Neural progenitor cell (in vitro differentiated cells): Measurements from ENCODE around the gene TMEM39B. TPM values are rescaled to one million over a fixed set of nuclear protein-coding genes. Genes with fewer than 3 reads are reported as not detected.

Experiments used
- DNase-seq: peaks from one replicate; pipeline ENCODE4 v3.0.0-alpha.2; 2016; ENCODE audit warnings: low spot score
- H2AFZ ChIP-seq: fragments of 200-600 bp; sonication (generic); replicated peaks from 2 replicates; pipeline ENCODE4 v1.6.1; 2016; ENCODE audit warnings: antibody characterized with exemption
- H3F3A ChIP-seq: fragments of 200-600 bp; sonication (generic); 2 replicates; pipeline ENCODE4 v1.6.1; 2016; ENCODE audit warnings: antibody characterized with exemption, low read depth
- H3K27ac ChIP-seq: fragments of 200-600 bp; sonication (generic); 2 replicates; pipeline ENCODE4 v1.5.1; 2016; ENCODE audit warnings: mild to moderate bottlenecking
- H3K27me3 ChIP-seq: fragments of 200-600 bp; sonication (generic); 2 replicates; pipeline ENCODE4 v1.6.1; 2016; ENCODE audit warnings: mild to moderate bottlenecking, moderate library complexity
- H3K36me3 ChIP-seq: fragments of 200-600 bp; sonication (generic); 2 replicates; pipeline ENCODE4 v1.5.1; 2016
- H3K4me1 ChIP-seq: fragments of 200-600 bp; sonication (generic); 2 replicates; pipeline ENCODE4 v1.6.1; 2016; ENCODE audit warnings: mixed run types
- H3K4me2 ChIP-seq: fragments of 200-600 bp; sonication (generic); 2 replicates; pipeline ENCODE4 v1.6.1; 2016
- H3K4me3 ChIP-seq: fragments of 200-600 bp; sonication (generic); 2 replicates; pipeline ENCODE4 v1.5.1; 2016
- H3K79me2 ChIP-seq: fragments of 200-600 bp; sonication (generic); 2 replicates; pipeline ENCODE4 v1.6.1; 2016; ENCODE audit warnings: low read depth
- H3K9ac ChIP-seq: fragments of 200-600 bp; sonication (generic); 2 replicates; pipeline ENCODE4 v1.6.1; 2016
- H3K9me3 ChIP-seq: fragments of 200-600 bp; sonication (generic); 2 replicates; pipeline ENCODE4 v1.5.1; 2016; ENCODE audit warnings: low read depth
- H4K20me1 ChIP-seq: fragments of 200-600 bp; sonication (generic); 2 replicates; pipeline ENCODE4 v1.6.1; 2016; ENCODE audit warnings: low read depth
- H3K27ac Mint-ChIP-seq: 3 replicates; pipeline ENCODE4 v1.8.0; 2021; ENCODE audit warnings: mixed read lengths
- H3K27me3 Mint-ChIP-seq: 2 replicates; pipeline ENCODE4 v1.8.0; 2022; ENCODE audit warnings: low read depth, mild to moderate bottlenecking, inconsistent platforms, moderate library complexity, mixed read lengths; ENCODE audit not compliant: insufficient read depth
- H3K36me3 Mint-ChIP-seq: 3 replicates; pipeline ENCODE4 v1.8.0; 2021; ENCODE audit warnings: mixed read lengths
- H3K4me1 Mint-ChIP-seq: 3 replicates; pipeline ENCODE4 v1.8.0; 2021; ENCODE audit warnings: mixed read lengths
- H3K4me3 Mint-ChIP-seq: 3 replicates; pipeline ENCODE4 v1.8.0; 2021; ENCODE audit warnings: mild to moderate bottlenecking, moderate library complexity, mixed read lengths
- H3K9me3 Mint-ChIP-seq: 3 replicates; pipeline ENCODE4 v1.8.0; 2020; ENCODE audit warnings: mixed read lengths
- EZH2 ChIP-seq: fragments of 200-600 bp; sonication (generic); IDR thresholded peaks from 2 replicates; pipeline ENCODE4 v1.6.1; 2017; ENCODE audit warnings: antibody characterized with exemption, mild to moderate bottlenecking, moderate library complexity
- EZH2phosphoT487 ChIP-seq: fragments of 200-600 bp; sonication (generic); IDR thresholded peaks from 2 replicates; pipeline ENCODE4 v1.6.1; 2017; ENCODE audit warnings: antibody characterized with exemption
- total RNA-seq: library from RNA; depleted of rRNA; stranded (reverse); fragments of >200 nt; gene quantifications from 2 replicates; pipeline ENCODE4 v1.2.3, GENCODE V29; 2015; ENCODE audit warnings: low replicate concordance
- TF ChIP-seq, protein P1 (sequence below): fragments of 200-600 bp; sonication (generic); IDR thresholded peaks from 2 replicates; pipeline ENCODE4 v1.5.1; 2017; ENCODE audit warnings: antibody characterized with exemption, mild to moderate bottlenecking

The TMEM39B gene
- total RNA-seq, 1 donor from 2014 or later = 2.3 TPM

DNA sequence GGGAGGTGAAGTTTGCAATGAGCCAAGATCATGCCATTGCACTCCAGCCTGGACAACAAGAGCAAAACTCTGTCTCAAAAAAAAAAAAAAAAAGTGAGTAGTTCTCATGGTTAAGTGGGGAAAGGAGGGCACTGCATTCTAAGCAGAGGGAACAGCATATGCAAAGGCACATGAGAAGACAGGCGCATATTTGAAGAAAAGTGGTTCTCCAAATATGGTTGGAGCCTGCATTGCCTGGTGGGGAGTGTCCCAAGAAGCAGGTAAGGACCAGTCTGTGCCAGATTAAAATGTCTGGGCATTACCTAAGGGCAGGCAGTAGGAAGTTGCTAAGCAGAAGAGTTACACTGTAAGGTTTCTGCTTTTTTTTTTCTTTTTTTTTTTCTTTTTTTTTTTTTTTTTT lies 32.6 kb downstream of the TMEM39B start:
- no peak overlapping the region for H3K27ac Mint-ChIP-seq
- Histone ChIP-seq H3K27ac (no peak overlapping the region), H3K79me2 (peaks cover 25% of the 10 kb centered on the region), H3K27me3 (no peaks in the 10 kb centered on the region), H2AFZ (no peak overlapping the region), H3K9ac (no peak overlapping the region), H3K36me3 (no peaks in the 10 kb centered on the region), H3K4me2 (no peak overlapping the region), H3K4me3 (no peak overlapping the region), H3F3A (peaks cover 30% of the 10 kb centered on the region), H3K4me1 (peaks cover 5% of the 10 kb centered on the region), H4K20me1 (peaks cover 21% of the 10 kb centered on the region), H3K9me3 (no peaks in the 10 kb centered on the region)
- H3K27me3 Mint-ChIP-seq = peaks cover 7% of the 10 kb centered on the region
- TF ChIP-seq EZH2 = no peak
- no peak for TF ChIP-seq EZH2phosphoT487
- TF ChIP-seq, protein P1, sequence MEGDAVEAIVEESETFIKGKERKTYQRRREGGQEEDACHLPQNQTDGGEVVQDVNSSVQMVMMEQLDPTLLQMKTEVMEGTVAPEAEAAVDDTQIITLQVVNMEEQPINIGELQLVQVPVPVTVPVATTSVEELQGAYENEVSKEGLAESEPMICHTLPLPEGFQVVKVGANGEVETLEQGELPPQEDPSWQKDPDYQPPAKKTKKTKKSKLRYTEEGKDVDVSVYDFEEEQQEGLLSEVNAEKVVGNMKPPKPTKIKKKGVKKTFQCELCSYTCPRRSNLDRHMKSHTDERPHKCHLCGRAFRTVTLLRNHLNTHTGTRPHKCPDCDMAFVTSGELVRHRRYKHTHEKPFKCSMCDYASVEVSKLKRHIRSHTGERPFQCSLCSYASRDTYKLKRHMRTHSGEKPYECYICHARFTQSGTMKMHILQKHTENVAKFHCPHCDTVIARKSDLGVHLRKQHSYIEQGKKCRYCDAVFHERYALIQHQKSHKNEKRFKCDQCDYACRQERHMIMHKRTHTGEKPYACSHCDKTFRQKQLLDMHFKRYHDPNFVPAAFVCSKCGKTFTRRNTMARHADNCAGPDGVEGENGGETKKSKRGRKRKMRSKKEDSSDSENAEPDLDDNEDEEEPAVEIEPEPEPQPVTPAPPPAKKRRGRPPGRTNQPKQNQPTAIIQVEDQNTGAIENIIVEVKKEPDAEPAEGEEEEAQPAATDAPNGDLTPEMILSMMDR = no peak
- DNase-seq = no peak
- peaks cover 14% of the 10 kb centered on the region for H3K4me1 Mint-ChIP-seq
- H3K4me3 Mint-ChIP-seq = no peak overlapping the region
- no peaks in the 10 kb centered on the region for H3K9me3 Mint-ChIP-seq
- H3K36me3 Mint-ChIP-seq = peaks cover 14% of the 10 kb centered on the region

DNA sequence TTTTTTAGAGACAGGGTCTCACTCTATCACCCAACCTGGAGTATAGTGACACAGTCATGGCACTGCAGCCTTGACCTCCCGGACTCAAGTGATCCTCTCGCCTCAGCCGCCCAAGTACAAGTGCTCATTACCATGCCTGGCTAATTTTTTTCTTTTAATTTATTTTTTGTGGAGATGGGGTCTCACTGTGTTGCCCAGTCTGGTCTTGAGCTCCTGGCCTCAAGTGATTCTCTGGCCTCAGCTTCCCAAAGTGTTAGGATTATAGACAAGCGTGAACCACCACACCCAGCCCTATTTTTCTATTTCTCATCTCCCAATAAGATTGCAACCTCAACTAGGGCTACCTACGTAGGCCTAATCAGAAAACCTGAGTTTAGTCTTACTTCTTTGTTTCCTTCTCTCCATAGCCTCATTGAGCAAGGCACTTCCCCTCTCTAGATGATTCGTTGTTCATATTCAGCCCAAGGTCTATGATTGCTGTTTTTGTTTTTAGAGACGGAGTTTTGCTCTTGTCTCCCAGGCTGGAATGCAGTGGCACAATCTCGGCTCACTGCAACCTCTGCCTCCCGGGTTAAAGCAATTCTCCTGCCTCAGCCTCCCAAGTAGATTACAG lies 34.0 kb downstream of the TMEM39B start:
- H2AFZ ChIP-seq = peak overlapping the region; percentile 90
- H3K27me3 ChIP-seq = no peaks in the 10 kb centered on the region
- H3K4me1 Mint-ChIP-seq = peaks cover 14% of the 10 kb centered on the region
- H3K4me3 Mint-ChIP-seq = peak overlapping the region; percentile 100
- no peaks in the 10 kb centered on the region for H3K9me3 Mint-ChIP-seq
- peak overlapping the region; percentile 64 for H3K27ac Mint-ChIP-seq
- no peak overlapping the region for H3K4me2 ChIP-seq
- H3K9ac ChIP-seq = no peak overlapping the region
- H3K4me3 ChIP-seq = no peak overlapping the region
- H3K27ac ChIP-seq = no peak overlapping the region
- no peaks in the 10 kb centered on the region for H3K36me3 ChIP-seq
- H4K20me1 ChIP-seq = peaks cover 32% of the 10 kb centered on the region
- peaks cover 7% of the 10 kb centered on the region for H3K27me3 Mint-ChIP-seq
- no peak for DNase-seq
- TF ChIP-seq EZH2 = no peak
- no peak for TF ChIP-seq EZH2phosphoT487
- TF ChIP-seq, protein P1 = no peak
- H3K9me3 ChIP-seq = no peaks in the 10 kb centered on the region
- H3K4me1 ChIP-seq = peaks cover 5% of the 10 kb centered on the region
- peaks cover 4% of the 10 kb centered on the region for H3K36me3 Mint-ChIP-seq
- H3F3A ChIP-seq = peaks cover 30% of the 10 kb centered on the region
- peaks cover 39% of the 10 kb centered on the region for H3K79me2 ChIP-seq

DNA sequence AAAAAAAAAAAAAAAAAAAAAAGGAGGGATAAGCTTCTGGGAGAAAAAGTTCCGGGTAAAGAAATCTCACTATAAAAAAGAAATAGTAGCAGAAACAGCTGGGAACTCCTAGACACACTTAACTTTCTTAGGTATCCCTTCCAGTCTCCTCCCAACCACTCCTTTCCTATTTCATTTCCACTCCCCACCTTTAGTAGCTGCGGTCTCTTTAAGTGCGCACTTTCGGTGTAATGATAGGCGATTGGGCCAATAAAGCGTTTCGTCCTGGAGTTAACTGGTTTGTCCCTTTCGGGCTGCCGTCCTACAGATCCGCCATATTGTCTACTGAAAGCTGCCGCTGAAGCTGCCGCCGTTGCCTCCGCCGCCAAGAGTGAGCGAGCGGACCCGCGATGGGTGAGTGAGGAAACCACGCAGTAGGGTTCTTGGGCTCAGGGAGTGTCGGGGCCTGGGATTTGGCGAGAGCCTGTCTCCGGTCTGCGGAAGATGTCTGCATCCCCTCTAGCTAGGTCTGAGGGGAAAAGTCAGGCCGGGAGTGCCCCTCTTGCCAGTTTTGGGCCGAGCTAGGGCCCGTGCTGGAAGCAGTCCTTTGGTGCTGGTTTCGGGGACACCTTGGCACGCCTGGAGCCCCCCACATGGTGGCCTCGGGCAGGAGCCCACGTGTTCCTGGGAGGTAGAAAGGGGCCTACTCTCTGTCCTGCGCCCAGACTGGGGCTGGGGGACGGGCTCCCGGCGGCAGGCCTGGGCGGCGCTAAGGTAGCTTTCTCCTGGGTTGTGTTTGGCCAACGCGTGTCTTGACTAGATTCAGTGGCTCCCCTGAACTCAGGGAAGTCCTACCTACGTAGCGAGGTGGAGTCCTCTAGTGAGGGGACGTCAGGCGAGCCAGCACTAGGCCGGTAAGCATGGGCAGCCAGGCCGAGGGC lies 35.3 kb downstream of the TMEM39B start, which contains the start of gene KPNA6:
Gene KPNA6 (plus strand): TSS at position 315 of the 920 bp plus-strand sequence. CDS start 75 bp downstream, at position 390.
- Histone ChIP-seq H3K79me2 (peaks cover 51% of the 10 kb centered on the region), H4K20me1 (peaks cover 45% of the 10 kb centered on the region)

More for the DNA sequence above, 35.3 kb downstream of the TMEM39B start, which contains the start of gene KPNA6:
- no peaks in the 10 kb centered on the region for H3K27me3 ChIP-seq
- Mint-ChIP-seq H3K4me1 (peaks cover 14% of the 10 kb centered on the region), H3K27me3 (peaks cover 7% of the 10 kb centered on the region), H3K4me3 (peak within 1 kb of the TSS; percentile 100), H3K27ac (peak within 1 kb of the TSS; percentile 99), H3K9me3 (no peaks in the 10 kb centered on the region), H3K36me3 (no peaks in the 10 kb centered on the region)
- peak within 1 kb of the TSS; percentile 94 for H3K4me2 ChIP-seq
- no peak for TF ChIP-seq EZH2phosphoT487
- TF ChIP-seq, protein P1 = peak; percentile 2
- H3F3A ChIP-seq = peaks cover 30% of the 10 kb centered on the region
- DNase-seq = peak; percentile 93
- H3K9ac ChIP-seq = peak within 1 kb of the TSS; percentile 94
- H3K36me3 ChIP-seq = no peaks in the 10 kb centered on the region
- peak within 1 kb of the TSS; percentile 90 for H2AFZ ChIP-seq
- H3K4me1 ChIP-seq = peaks cover 5% of the 10 kb centered on the region
- H3K4me3 ChIP-seq = peak within 1 kb of the TSS; percentile 93
- H3K9me3 ChIP-seq = no peaks in the 10 kb centered on the region
- H3K27ac ChIP-seq = peak within 1 kb of the TSS; percentile 89
